Activated CD4-positive, alpha-beta T cell treated with anti-CD3 and anti-CD28 coated beads, Interleukin-2, amount 10 ng/mL, durations not matched to agents 24 days and 14 days (primary cell): ENCODE measurements around the gene PFN4. TPM values are rescaled to one million over a fixed set of nuclear protein-coding genes. Genes with fewer than 3 reads are reported as not detected.
"Not testable (repeated sequence)": the region's sequence is repeated elsewhere in the genome, so short reads cannot be mapped to it uniquely, and the experiment has no call there.

ENCODE experiments used
- DNase-seq: peaks from one replicate; pipeline ENCODE4 v3.0.0; 2022
- H3K27ac Mint-ChIP-seq: one replicate; pipeline ENCODE4 v1.8.0; 2022; ENCODE audit warnings: mild to moderate bottlenecking, mixed read lengths
- H3K27me3 Mint-ChIP-seq: one replicate; pipeline ENCODE4 v1.8.0; 2022; ENCODE audit warnings: mixed read lengths
- H3K36me3 Mint-ChIP-seq: one replicate; pipeline ENCODE4 v1.8.0; 2022; ENCODE audit warnings: low read depth, mild to moderate bottlenecking, mixed read lengths
- H3K4me1 Mint-ChIP-seq: one replicate; pipeline ENCODE4 v1.8.0; 2021; ENCODE audit warnings: mixed read lengths
- H3K4me3 Mint-ChIP-seq: one replicate; pipeline ENCODE4 v1.8.0; 2022; ENCODE audit warnings: mild to moderate bottlenecking, moderate library complexity, mixed read lengths
- H3K9me3 Mint-ChIP-seq: one replicate; pipeline ENCODE4 v1.8.0; 2021; ENCODE audit warnings: mixed read lengths
- intact Hi-C: fragments of 100-400 bp; cut with micrococcal nuclease; formaldehyde crosslinking; loops from one replicate; pipeline ENCODE4 v1.15.1; 2023
- total RNA-seq: library from RNA; stranded (reverse); gene quantifications from 2 replicates; pipeline ENCODE4 v1.2.3, GENCODE V29; 2022

The PFN4 gene
- total RNA-seq, 1 donor from 2014 or later: 0.47 TPM

GRCh38 chr2:24104110-24104650, 19.0 kb downstream of the PFN4 start:
- no peaks in the 10 kb centered on the region for H3K4me1 Mint-ChIP-seq
- DNase-seq: no peak
- H3K27me3 Mint-ChIP-seq: peaks cover 6% of the 10 kb centered on the region
- no peak overlapping the region for H3K4me3 Mint-ChIP-seq
- no peak overlapping the region for H3K27ac Mint-ChIP-seq
- intact Hi-C loops: no loop called here
- H3K9me3 Mint-ChIP-seq: peaks cover 36% of the 10 kb centered on the region
- H3K36me3 Mint-ChIP-seq: peaks cover 4% of the 10 kb centered on the region

- peaks cover 5% of the 10 kb centered on the region for H3K27me3 Mint-ChIP-seq
- no peaks in the 10 kb centered on the region for H3K4me1 Mint-ChIP-seq
- H3K36me3 Mint-ChIP-seq: peaks cover 4% of the 10 kb centered on the region
- intact Hi-C loops: no loop called here
- H3K27ac Mint-ChIP-seq: no peak overlapping the region
- no peak overlapping the region for H3K4me3 Mint-ChIP-seq
- DNase-seq: no peak
- H3K9me3 Mint-ChIP-seq: peaks cover 34% of the 10 kb centered on the region
Measured at GRCh38 chr2:24102677-24103076, 20.5 kb downstream of the PFN4 start.

- Mint-ChIP-seq H3K36me3 (peaks cover 4% of the 10 kb centered on the region), H3K4me3 (no peak overlapping the region), H3K27me3 (peaks cover 3% of the 10 kb centered on the region), H3K27ac (no peak overlapping the region), H3K9me3 (peaks cover 27% of the 10 kb centered on the region), H3K4me1 (no peaks in the 10 kb centered on the region)
- DNase-seq: no peak
- intact Hi-C loops: no loop called here
Measured at GRCh38 chr2:24101992-24102391, 21.1 kb downstream of the PFN4 start.

GRCh38 chr2:24100732-24101131, 22.4 kb downstream of the PFN4 start:
- H3K36me3 Mint-ChIP-seq: not testable (repeated sequence)

GRCh38 chr2:24095171-24095677, 27.9 kb downstream of the PFN4 start:
- intact Hi-C loops, H3K27ac Mint-ChIP-seq, H3K4me3 Mint-ChIP-seq, H3K27me3 Mint-ChIP-seq, H3K4me1 Mint-ChIP-seq, DNase-seq: not testable (repeated sequence)
- Mint-ChIP-seq H3K9me3 (peaks cover 16% of the 10 kb centered on the region), H3K36me3 (peaks cover 12% of the 10 kb centered on the region)

More at GRCh38 chr2:24100732-24101131, 22.4 kb downstream of the PFN4 start:
- H3K4me1 Mint-ChIP-seq, DNase-seq, H3K27ac Mint-ChIP-seq, H3K4me3 Mint-ChIP-seq, H3K27me3 Mint-ChIP-seq, intact Hi-C loops: not testable (repeated sequence)
- H3K9me3 Mint-ChIP-seq: peaks cover 19% of the 10 kb centered on the region

GRCh38 chr2:24093270-24093669, 29.9 kb downstream of the PFN4 start:
- H3K27ac Mint-ChIP-seq, intact Hi-C loops, DNase-seq, H3K27me3 Mint-ChIP-seq, H3K9me3 Mint-ChIP-seq, H3K4me3 Mint-ChIP-seq, H3K4me1 Mint-ChIP-seq: not testable (repeated sequence)
- peaks cover 14% of the 10 kb centered on the region for H3K36me3 Mint-ChIP-seq

GRCh38 chr2:24088821-24089359, 34.2 kb downstream of the PFN4 start:
- no peak overlapping the region for H3K4me3 Mint-ChIP-seq
- no peaks in the 10 kb centered on the region for H3K27me3 Mint-ChIP-seq
- no peak overlapping the region for H3K27ac Mint-ChIP-seq
- no peak for DNase-seq
- H3K9me3 Mint-ChIP-seq: peaks cover 3% of the 10 kb centered on the region
- peaks cover 10% of the 10 kb centered on the region for H3K4me1 Mint-ChIP-seq
- intact Hi-C loops: no loop called here
- H3K36me3 Mint-ChIP-seq: peaks cover 11% of the 10 kb centered on the region

GRCh38 chr2:24087032-24087431, 36.1 kb downstream of the PFN4 start:
- H3K36me3 Mint-ChIP-seq: peaks cover 8% of the 10 kb centered on the region
- no peaks in the 10 kb centered on the region for H3K27me3 Mint-ChIP-seq
- no peak for DNase-seq
- no peaks in the 10 kb centered on the region for H3K9me3 Mint-ChIP-seq
- H3K4me1 Mint-ChIP-seq: peaks cover 15% of the 10 kb centered on the region
- intact Hi-C loops: no loop called here
- no peak overlapping the region for H3K4me3 Mint-ChIP-seq
- no peak overlapping the region for H3K27ac Mint-ChIP-seq

- Mint-ChIP-seq H3K27ac (no peak overlapping the region), H3K36me3 (peaks cover 8% of the 10 kb centered on the region), H3K4me1 (peaks cover 15% of the 10 kb centered on the region), H3K4me3 (no peak overlapping the region), H3K27me3 (no peaks in the 10 kb centered on the region), H3K9me3 (no peaks in the 10 kb centered on the region)
- intact Hi-C loops: no loop called here
- DNase-seq: no peak
Measured at GRCh38 chr2:24086241-24086640, 36.9 kb downstream of the PFN4 start.

GRCh38 chr2:24085200-24085489, 38.0 kb downstream of the PFN4 start:
- H3K27me3 Mint-ChIP-seq: no peaks in the 10 kb centered on the region
- intact Hi-C loops: loop anchor here (2.0 kb wide), 2 partner anchors 144 to 298 kb away; partner anchors contain the start of gene UBXN2A
- H3K36me3 Mint-ChIP-seq: peaks cover 10% of the 10 kb centered on the region
- H3K4me1 Mint-ChIP-seq: peaks cover 17% of the 10 kb centered on the region
- H3K9me3 Mint-ChIP-seq: no peaks in the 10 kb centered on the region
- peak overlapping the region; percentile 88 for H3K4me3 Mint-ChIP-seq
- DNase-seq: peak; percentile 57
- H3K27ac Mint-ChIP-seq: no peak overlapping the region

GRCh38 chr2:24084386-24085199, 38.5 kb downstream of the PFN4 start, which contains the start of gene TP53I3:
TP53I3 (minus strand) TSS chr2:24084834; CDS start chr2:24084326, 508 bp downstream.
- Mint-ChIP-seq H3K36me3 (peaks cover 10% of the 10 kb centered on the region), H3K27me3 (no peaks in the 10 kb centered on the region), H3K9me3 (no peaks in the 10 kb centered on the region), H3K4me1 (peaks cover 17% of the 10 kb centered on the region), H3K4me3 (peak within 1 kb of the TSS; percentile 88), H3K27ac (peak within 1 kb of the TSS; percentile 73)
- intact Hi-C loops: loop anchor here (1.0 to 2.0 kb wide), 7 partner anchors 8 to 298 kb away; partner anchors contain the start of genes ATAD2B, FAM228B, PFN4 and SF3B6
- peak; percentile 96 for DNase-seq

- DNase-seq: no peak
- peaks cover 17% of the 10 kb centered on the region for H3K4me1 Mint-ChIP-seq
- peak overlapping the region; percentile 88 for H3K4me3 Mint-ChIP-seq
- no peaks in the 10 kb centered on the region for H3K9me3 Mint-ChIP-seq
- intact Hi-C loops: loop anchor here (1.0 to 2.0 kb wide), 7 partner anchors 7 to 299 kb away; partner anchors contain the start of genes ATAD2B, FAM228B, PFN4 and SF3B6
- peaks cover 6% of the 10 kb centered on the region for H3K36me3 Mint-ChIP-seq
- no peaks in the 10 kb centered on the region for H3K27me3 Mint-ChIP-seq
- H3K27ac Mint-ChIP-seq: peak overlapping the region; percentile 73
Measured at GRCh38 chr2:24083567-24084385, 39.4 kb downstream of the PFN4 start.

- intact Hi-C loops: no loop called here
- H3K27ac Mint-ChIP-seq: no peak overlapping the region
- peaks cover 17% of the 10 kb centered on the region for H3K4me1 Mint-ChIP-seq
- H3K4me3 Mint-ChIP-seq: peak overlapping the region; percentile 88
- H3K36me3 Mint-ChIP-seq: peaks cover 6% of the 10 kb centered on the region
- no peaks in the 10 kb centered on the region for H3K9me3 Mint-ChIP-seq
- peak; percentile 55 for DNase-seq
- H3K27me3 Mint-ChIP-seq: no peaks in the 10 kb centered on the region
Measured at GRCh38 chr2:24082787-24083566, 40.2 kb downstream of the PFN4 start.
